NCI-H748 (cell line): Measurements from ENCODE around the gene RANBP3.

ENCODE experiments used
- DNase-seq: peaks from one replicate; lab custom pipeline; 2025; ENCODE audit not compliant: unreplicated experiment; lab: John Stamatoyannopoulos, UW

The RANBP3 gene

GRCh38 chr19:5908773-5909442, 69.0 kb downstream of the RANBP3 start:
- DNase-seq = no peak

DNA sequence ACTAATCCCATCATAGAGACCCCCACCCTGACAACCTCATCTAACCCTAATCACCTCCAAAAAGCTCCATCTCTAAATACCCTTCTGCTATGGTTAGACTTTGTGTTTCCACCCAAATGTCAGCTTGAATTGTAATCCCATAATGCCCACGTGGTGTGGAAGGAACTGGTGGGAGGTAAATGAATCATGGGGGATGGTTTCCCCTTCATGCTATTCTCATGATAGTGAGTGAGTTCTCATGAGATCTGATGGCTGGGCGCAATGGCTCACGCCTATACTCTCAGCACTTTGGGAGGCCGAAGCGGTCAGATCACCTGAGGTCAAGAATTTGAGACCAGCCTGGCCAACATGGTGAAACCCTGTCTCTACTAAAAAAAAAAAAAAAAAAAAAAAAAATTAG, 70.7 kb downstream of the RANBP3 start:
- DNase-seq = no peak

- DNase-seq = no peak
These were observed 72.7 kb downstream of the RANBP3 start for GRCh38 chr19:5905114-5905778.

DNA sequence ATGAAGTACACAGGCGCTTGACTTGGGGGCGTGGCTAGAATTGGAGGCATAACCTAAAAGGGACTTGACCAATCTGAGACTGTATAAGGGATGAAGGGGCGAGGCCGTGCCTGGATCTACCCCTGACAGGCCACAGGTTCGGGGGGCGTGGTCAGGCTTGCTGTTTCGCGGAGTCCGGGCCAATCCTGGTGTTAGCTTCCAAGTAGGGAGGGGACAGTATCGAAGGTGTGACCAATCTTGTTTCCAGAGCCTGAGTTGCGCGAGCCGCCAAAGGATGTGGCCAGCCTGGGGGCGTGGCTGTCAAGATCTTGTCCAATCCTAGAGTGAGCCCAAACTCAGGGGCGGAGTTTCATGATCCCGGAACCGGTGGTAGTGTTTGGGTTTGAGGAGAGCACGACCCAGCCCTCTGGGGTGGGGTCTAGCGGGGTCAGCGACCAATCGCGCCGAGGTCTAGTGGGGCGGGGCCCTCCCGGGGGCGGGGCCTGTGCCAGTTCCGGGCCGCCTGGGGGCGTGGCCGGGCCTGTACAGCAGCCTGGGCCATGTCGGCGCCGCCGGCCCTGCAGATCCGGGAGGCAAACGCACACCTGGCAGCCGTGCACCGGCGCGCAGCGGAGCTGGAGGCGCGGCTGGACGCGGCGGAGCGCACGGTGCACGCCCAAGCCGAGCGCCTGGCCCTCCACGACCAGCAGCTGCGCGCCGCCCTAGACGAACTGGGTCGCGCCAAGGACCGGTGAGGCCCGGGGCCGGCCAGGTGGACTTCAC, 73.4 kb downstream of the RANBP3 start, which contains the start of gene VMAC:
Gene VMAC, plus strand, starts transcription at position 521 of the 762 bp plus-strand sequence. Its CDS starts 19 bp downstream, at position 540.
- peak; percentile 99 for DNase-seq

DNA sequence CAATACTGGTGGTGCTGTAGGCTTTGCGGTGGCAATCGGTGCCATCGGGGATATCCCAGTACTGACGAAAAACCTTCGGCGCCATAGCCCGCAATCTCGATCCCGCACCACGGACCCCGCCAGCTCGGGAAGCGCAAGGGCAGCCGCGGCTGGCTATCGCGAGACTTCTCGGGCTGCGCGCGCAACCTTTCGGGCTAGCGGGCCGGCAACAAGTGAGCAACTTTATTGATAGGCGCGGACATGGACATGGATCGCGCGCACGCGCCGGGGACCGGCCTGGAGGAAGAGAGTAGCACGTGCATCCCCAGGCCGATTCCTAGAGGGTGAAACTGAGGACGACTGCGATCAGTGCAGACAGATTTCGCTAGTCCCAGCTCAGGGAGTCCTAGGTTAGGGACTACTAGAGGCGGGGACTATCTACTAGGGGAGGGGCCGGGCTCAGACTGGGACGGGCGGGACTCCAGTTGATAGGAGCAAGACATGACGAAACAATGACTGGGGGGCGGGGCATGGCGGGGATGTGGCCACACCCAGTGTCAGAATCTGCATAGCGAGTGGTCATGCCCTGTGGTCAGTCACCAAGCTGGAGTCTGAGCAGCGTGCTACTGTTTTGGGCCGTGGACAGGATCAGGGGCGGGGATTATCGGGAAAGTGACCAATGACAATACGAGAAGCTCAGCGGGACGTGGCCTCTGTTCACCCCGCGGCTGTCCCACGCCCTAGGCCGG, 74.2 kb downstream of the RANBP3 start, which contains the start of gene NDUFA11:
Gene NDUFA11, minus strand, starts transcription at position 167 of the 728 bp plus-strand sequence. Its CDS starts 82 bp downstream, at position 85.
- DNase-seq = peak; percentile 94

GRCh38 chr19:5903056-5903623, 74.8 kb downstream of the RANBP3 start:
- no peak for DNase-seq

DNA sequence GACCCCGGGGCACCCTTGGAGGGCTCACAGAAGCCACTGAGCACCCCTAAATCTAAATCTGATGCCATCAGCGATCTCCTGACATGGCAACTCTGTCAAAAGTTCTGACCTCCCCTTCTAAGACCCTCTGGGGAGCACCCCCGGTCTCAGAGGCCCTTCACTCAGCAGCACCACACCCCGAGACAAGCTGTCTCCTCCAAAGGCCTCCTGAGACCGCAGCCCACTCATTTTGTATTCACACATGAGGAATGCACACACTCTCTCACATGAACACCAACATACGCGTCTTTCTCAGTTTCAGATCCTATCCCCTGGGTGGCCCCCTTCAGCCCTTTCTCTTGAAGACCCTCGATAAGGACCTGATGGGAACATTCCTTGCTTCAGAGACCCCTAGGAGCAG, 77.0 kb downstream of the RANBP3 start:
- DNase-seq = no peak

GRCh38 chr19:5899728-5900526, 78.0 kb downstream of the RANBP3 start:
- DNase-seq = no peak

DNA sequence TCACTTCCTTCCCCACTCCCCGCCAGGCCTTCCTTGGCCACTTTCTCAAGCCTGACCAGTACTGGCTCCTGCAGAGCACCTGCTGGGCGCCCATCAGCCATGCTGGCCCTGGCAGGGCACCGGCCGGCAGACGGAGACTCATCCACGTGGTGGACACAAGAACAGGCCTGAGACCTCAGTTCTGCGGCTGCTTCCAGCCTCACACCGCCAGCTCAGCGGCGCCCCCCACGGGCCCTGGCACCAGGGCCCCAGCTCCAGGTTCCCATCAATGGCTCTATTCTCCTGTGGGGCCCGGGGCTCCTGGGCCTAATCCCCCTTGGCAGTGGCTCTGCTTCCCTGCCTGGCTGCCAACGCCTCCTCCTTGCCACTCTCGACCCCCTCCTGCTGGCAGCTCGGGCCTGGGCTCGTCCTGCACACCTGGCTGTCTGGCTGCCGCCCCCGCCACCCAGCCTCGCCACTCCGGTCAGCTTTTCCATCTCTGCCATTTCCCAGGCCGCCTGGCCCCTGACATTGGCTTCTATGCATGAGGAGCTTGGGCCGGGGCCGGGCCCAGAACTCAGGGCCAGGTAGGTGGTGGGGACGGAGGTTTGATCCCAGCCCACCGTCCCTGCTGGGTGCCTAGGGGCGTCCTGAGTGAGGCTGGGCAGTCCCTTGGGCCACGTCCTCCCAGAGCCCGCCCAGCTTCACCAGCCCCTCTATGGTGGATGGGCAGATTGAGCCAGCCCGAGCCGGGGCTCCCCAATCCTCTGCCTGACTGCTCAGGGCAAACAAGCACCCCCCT, 80.6 kb downstream of the RANBP3 start:
- no peak for DNase-seq

DNA sequence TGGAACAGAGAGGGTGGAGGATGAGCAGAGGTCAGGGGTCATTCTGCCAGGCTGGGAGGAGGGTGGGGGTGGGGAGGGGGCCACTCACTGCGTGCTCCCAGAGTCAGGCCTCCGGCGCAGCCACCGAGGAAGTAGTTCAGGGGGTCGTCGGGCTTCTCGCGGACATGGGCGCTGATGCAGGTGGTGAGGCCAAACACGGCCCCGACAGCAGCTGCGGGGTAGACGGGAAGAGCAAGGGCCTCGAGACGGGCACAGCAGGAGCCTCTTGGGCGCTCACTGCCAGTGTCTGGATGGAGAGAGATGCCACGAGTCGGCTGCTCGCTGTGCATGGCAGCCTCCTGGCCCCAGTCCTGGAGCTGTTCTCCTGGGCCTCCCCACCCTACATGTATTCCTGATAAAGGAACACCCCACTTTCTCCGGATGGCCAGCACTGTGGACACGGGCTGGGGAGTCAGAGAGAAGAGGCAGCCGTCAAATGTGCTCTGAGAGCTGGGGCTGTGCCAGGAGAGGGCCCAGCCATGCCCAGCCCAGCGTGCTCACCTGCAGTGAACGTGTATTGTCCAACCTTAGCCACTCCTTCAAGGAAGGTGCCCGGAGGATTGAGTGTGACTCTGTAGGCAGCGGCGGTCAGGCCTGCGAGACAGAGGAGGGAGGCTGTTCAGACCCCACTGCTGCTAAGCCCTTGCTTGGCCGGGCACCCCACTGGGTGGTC, 81.4 kb downstream of the RANBP3 start:
- no peak for DNase-seq

- DNase-seq = no peak
These were observed 82.0 kb downstream of the RANBP3 start for GRCh38 chr19:5895890-5896289.

DNA sequence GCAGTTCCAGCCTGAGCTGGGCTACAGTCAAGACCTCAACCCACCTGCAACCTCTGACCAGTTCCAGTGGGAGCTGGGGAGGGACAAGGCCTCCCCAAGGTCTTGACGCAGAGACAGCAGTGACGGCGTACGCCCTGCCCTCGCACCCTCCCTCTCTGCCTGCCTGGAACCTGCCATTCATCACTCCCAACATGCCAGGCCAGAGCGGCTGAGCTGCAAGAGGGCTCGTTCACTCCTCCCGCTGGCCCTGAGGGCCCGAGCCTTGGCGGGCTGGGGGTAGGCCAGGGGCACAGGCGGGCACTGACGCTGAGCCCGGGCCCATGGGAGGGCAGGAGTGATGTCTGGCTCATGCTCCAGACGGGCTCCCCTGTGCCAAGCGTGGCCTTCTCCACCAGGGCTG, 82.5 kb downstream of the RANBP3 start:
- DNase-seq = no peak

DNA sequence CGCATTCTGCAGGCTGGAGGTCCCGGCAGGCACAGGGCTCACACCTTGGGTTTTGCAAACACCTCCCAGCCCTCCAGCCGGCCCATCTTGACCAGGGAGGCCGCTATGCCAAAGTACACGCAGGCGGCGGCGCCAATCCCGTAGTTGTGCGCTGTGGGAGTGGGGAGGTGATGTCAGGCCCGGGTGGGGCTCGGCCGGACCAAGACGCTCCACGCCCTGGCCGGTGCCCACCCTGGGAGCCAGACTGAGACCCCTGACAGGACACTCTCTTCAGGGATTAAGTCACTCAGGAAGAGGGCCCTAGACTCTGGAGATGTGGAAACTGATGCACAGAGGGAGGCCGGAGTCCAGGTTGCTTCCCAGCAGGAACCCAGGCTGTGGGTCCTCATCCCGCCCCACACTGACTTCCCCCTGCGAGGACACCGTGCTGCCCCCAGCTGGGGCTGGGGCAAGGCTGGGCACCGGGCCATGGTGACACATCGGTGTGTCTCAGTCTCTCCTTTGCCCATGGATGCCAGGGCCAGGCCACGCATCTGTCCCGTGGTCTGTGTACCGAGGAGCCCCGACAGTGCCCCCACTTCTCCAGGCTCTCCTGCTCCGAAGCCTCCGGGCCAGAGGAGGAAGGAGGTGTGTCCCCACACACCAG, 83.1 kb downstream of the RANBP3 start:
- no peak for DNase-seq

- no peak for DNase-seq
These were observed 83.8 kb downstream of the RANBP3 start for GRCh38 chr19:5893907-5894703.

GRCh38 chr19:5893296-5893903, 84.5 kb downstream of the RANBP3 start:
- DNase-seq = no peak

DNA sequence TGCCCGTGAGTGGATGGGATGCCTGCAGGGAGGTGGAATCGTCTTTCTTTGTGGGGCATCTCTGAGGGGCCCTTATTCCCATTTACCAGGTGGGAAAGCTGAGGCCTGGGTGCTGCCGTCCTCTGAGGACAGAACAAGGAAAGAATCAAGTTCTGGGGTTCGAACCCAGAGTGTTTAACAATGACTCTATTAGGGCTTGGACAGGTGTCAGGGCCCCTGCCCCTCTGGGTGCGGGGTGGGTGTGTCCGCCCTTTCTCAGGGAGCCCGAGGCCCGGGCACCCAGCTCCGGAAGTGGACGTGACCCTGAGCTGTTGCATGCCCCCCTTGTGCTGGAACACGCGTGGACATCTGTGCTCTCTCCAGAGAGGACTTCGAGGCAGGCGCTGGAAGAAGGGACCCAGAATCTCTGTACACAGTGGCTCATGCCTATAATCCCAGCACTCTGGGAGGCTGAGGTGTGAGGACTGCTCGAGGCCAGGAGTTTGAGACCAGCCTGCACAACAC, 85.1 kb downstream of the RANBP3 start:
- DNase-seq = no peak
